ENCODE measurements around the gene MYBPHL.
A peak's percentile ranks its signal among the peaks of the same experiment; 100 is the strongest.

Gene MYBPHL

GRCh38 chr1:109256085-109256484 lies 50.7 kb downstream of the MYBPHL start:
- TF ChIP-seq, protein P1, sequence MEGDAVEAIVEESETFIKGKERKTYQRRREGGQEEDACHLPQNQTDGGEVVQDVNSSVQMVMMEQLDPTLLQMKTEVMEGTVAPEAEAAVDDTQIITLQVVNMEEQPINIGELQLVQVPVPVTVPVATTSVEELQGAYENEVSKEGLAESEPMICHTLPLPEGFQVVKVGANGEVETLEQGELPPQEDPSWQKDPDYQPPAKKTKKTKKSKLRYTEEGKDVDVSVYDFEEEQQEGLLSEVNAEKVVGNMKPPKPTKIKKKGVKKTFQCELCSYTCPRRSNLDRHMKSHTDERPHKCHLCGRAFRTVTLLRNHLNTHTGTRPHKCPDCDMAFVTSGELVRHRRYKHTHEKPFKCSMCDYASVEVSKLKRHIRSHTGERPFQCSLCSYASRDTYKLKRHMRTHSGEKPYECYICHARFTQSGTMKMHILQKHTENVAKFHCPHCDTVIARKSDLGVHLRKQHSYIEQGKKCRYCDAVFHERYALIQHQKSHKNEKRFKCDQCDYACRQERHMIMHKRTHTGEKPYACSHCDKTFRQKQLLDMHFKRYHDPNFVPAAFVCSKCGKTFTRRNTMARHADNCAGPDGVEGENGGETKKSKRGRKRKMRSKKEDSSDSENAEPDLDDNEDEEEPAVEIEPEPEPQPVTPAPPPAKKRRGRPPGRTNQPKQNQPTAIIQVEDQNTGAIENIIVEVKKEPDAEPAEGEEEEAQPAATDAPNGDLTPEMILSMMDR (IDR thresholded peaks at IDR 0.05; ENCODE audit: extremely low read depth, missing control alignments) = no peak

DNA sequence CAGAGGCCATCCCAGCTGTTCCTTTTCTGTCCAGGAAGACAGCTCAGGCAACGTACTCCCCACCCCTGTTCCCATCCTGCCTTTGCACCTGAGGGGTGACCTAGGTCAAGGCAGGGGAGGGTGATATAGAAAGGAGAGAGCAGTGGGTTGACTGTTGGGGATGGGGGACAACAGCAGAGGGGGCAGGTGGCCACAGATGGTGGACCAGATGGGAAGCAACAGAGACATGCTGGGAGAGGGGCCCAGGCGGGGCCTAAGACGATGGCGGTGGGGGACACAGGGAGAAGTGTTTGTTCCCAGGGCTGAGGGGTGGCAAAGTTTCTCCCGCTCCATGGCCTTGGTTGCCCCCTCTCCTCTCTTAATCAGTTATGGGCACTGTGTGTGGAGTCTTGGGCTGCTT lies 51.1 kb downstream of the MYBPHL start:
- TF ChIP-seq, protein P1 (IDR thresholded peaks at IDR 0.05; ENCODE audit: extremely low read depth, missing control alignments) = no peak

More at GRCh38 chr1:109256085-109256484, 50.7 kb downstream of the MYBPHL start:
- no peak for DNase-seq (ENCODE audit: low spot score)

GRCh38 chr1:109255097-109255651 lies 51.6 kb downstream of the MYBPHL start:
- DNase-seq (ENCODE audit: low spot score) = no peak
- TF ChIP-seq, protein P1 (IDR thresholded peaks at IDR 0.05; ENCODE audit: extremely low read depth, missing control alignments) = no peak

More for the DNA sequence above, 51.1 kb downstream of the MYBPHL start:
- DNase-seq (ENCODE audit: low spot score) = no peak

GRCh38 chr1:109254621-109255096 lies 52.2 kb downstream of the MYBPHL start:
- TF ChIP-seq, protein P1 (IDR thresholded peaks at IDR 0.05; ENCODE audit: extremely low read depth, missing control alignments) = no peak
- DNase-seq (ENCODE audit: low spot score) = no peak

DNA sequence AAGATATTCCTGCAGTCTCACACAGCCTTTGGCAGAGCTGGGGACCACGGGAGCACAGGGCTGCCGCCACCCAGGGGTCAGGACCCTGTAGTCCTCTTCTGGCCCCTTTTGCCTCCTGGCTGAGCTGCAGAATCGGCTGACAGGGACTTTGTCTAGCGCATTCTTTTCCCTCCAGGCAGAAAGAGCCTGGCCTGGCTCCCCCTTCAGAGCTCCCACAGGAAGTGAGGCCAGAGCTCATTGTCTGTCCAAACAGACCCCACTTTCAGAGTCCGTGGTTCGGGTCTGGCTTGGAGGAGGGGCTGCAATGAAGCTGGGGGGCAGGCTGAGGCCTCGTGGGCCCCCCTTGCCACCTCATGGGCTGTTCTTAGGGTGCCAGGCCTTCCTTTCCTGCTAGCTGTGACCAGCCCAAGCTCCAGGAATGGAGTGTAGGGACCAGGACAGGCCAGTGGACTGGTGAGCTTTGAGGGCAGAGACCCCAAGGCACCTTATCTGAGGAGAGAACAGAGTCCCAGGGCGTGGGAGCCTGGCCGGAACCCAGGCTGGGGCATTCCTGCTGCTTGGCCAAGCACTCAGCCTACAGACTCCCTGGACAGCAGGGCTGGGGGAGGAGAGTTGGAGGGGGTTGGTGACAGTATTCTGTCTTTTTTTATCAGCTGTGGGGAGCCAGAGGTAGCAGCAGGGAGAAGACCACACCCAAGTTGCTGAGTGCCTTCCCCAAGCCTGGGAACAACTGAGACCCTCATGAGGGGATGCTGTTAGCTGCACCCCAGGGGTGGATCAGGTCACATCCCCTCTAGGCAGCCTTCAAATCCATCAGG lies 52.8 kb downstream of the MYBPHL start:
- DNase-seq (ENCODE audit: low spot score) = peak; percentile 25
- TF ChIP-seq, protein P1 (IDR thresholded peaks at IDR 0.05; ENCODE audit: extremely low read depth, missing control alignments) = no peak

GRCh38 chr1:109252893-109253802 lies 53.7 kb downstream of the MYBPHL start:
- DNase-seq (ENCODE audit: low spot score) = peak; percentile 20
- TF ChIP-seq, protein P1 (IDR thresholded peaks at IDR 0.05; ENCODE audit: extremely low read depth, missing control alignments) = no peak
